Neural progenitor cell (in vitro differentiated cells): ENCODE data around the gene RBM47. TPM values are rescaled to one million over a fixed set of nuclear protein-coding genes. Genes with fewer than 3 reads are reported as not detected.

Source experiments
- DNase-seq: peaks from one replicate; pipeline ENCODE4 v3.0.0-alpha.2; 2016; ENCODE audit warnings: low spot score
- H2AFZ ChIP-seq: fragments of 200-600 bp; sonication (generic); replicated peaks from 2 replicates; pipeline ENCODE4 v1.6.1; 2016; ENCODE audit warnings: antibody characterized with exemption
- H3F3A ChIP-seq: fragments of 200-600 bp; sonication (generic); 2 replicates; pipeline ENCODE4 v1.6.1; 2016; ENCODE audit warnings: antibody characterized with exemption, low read depth
- H3K27ac ChIP-seq: fragments of 200-600 bp; sonication (generic); 2 replicates; pipeline ENCODE4 v1.5.1; 2016; ENCODE audit warnings: mild to moderate bottlenecking
- H3K27me3 ChIP-seq: fragments of 200-600 bp; sonication (generic); 2 replicates; pipeline ENCODE4 v1.6.1; 2016; ENCODE audit warnings: mild to moderate bottlenecking, moderate library complexity
- H3K36me3 ChIP-seq: fragments of 200-600 bp; sonication (generic); 2 replicates; pipeline ENCODE4 v1.5.1; 2016
- H3K4me1 ChIP-seq: fragments of 200-600 bp; sonication (generic); 2 replicates; pipeline ENCODE4 v1.6.1; 2016; ENCODE audit warnings: mixed run types
- H3K4me2 ChIP-seq: fragments of 200-600 bp; sonication (generic); 2 replicates; pipeline ENCODE4 v1.6.1; 2016
- H3K4me3 ChIP-seq: fragments of 200-600 bp; sonication (generic); 2 replicates; pipeline ENCODE4 v1.5.1; 2016
- H3K79me2 ChIP-seq: fragments of 200-600 bp; sonication (generic); 2 replicates; pipeline ENCODE4 v1.6.1; 2016; ENCODE audit warnings: low read depth
- H3K9ac ChIP-seq: fragments of 200-600 bp; sonication (generic); 2 replicates; pipeline ENCODE4 v1.6.1; 2016
- H3K9me3 ChIP-seq: fragments of 200-600 bp; sonication (generic); 2 replicates; pipeline ENCODE4 v1.5.1; 2016; ENCODE audit warnings: low read depth
- H4K20me1 ChIP-seq: fragments of 200-600 bp; sonication (generic); 2 replicates; pipeline ENCODE4 v1.6.1; 2016; ENCODE audit warnings: low read depth
- H3K27ac Mint-ChIP-seq: 3 replicates; pipeline ENCODE4 v1.8.0; 2021; ENCODE audit warnings: mixed read lengths
- H3K27me3 Mint-ChIP-seq: 2 replicates; pipeline ENCODE4 v1.8.0; 2022; ENCODE audit warnings: low read depth, mild to moderate bottlenecking, inconsistent platforms, moderate library complexity, mixed read lengths; ENCODE audit not compliant: insufficient read depth
- H3K36me3 Mint-ChIP-seq: 3 replicates; pipeline ENCODE4 v1.8.0; 2021; ENCODE audit warnings: mixed read lengths
- H3K4me1 Mint-ChIP-seq: 3 replicates; pipeline ENCODE4 v1.8.0; 2021; ENCODE audit warnings: mixed read lengths
- H3K4me3 Mint-ChIP-seq: 3 replicates; pipeline ENCODE4 v1.8.0; 2021; ENCODE audit warnings: mild to moderate bottlenecking, moderate library complexity, mixed read lengths
- H3K9me3 Mint-ChIP-seq: 3 replicates; pipeline ENCODE4 v1.8.0; 2020; ENCODE audit warnings: mixed read lengths
- EZH2 ChIP-seq: fragments of 200-600 bp; sonication (generic); IDR thresholded peaks from 2 replicates; pipeline ENCODE4 v1.6.1; 2017; ENCODE audit warnings: antibody characterized with exemption, mild to moderate bottlenecking, moderate library complexity
- EZH2phosphoT487 ChIP-seq: fragments of 200-600 bp; sonication (generic); IDR thresholded peaks from 2 replicates; pipeline ENCODE4 v1.6.1; 2017; ENCODE audit warnings: antibody characterized with exemption
- total RNA-seq: library from RNA; depleted of rRNA; stranded (reverse); fragments of >200 nt; gene quantifications from 2 replicates; pipeline ENCODE4 v1.2.3, GENCODE V29; 2015; ENCODE audit warnings: low replicate concordance
- TF ChIP-seq, protein P1 (sequence below): fragments of 200-600 bp; sonication (generic); IDR thresholded peaks from 2 replicates; pipeline ENCODE4 v1.5.1; 2017; ENCODE audit warnings: antibody characterized with exemption, mild to moderate bottlenecking

The RBM47 gene
- total RNA-seq, 1 donor from 2014 or later: 2.9 TPM

GRCh38 chr4:40570348-40571077 is 59.2 kb downstream of the RBM47 start:
- no peak overlapping the region for H2AFZ ChIP-seq
- no peak overlapping the region for H3K4me3 Mint-ChIP-seq
- no peaks in the 10 kb centered on the region for H3K9me3 ChIP-seq
- no peaks in the 10 kb centered on the region for H3K9me3 Mint-ChIP-seq
- H3K27ac ChIP-seq: no peak overlapping the region
- no peaks in the 10 kb centered on the region for H3K36me3 ChIP-seq
- H3K27me3 Mint-ChIP-seq: peaks cover 3% of the 10 kb centered on the region
- H3K4me1 ChIP-seq: no peaks in the 10 kb centered on the region
- H3K79me2 ChIP-seq: no peaks in the 10 kb centered on the region
- no peak overlapping the region for H3K27ac Mint-ChIP-seq
- no peak overlapping the region for H3K4me2 ChIP-seq
- no peak overlapping the region for H3K9ac ChIP-seq
- H4K20me1 ChIP-seq: no peaks in the 10 kb centered on the region
- TF ChIP-seq EZH2: no peak
- TF ChIP-seq, protein P1, sequence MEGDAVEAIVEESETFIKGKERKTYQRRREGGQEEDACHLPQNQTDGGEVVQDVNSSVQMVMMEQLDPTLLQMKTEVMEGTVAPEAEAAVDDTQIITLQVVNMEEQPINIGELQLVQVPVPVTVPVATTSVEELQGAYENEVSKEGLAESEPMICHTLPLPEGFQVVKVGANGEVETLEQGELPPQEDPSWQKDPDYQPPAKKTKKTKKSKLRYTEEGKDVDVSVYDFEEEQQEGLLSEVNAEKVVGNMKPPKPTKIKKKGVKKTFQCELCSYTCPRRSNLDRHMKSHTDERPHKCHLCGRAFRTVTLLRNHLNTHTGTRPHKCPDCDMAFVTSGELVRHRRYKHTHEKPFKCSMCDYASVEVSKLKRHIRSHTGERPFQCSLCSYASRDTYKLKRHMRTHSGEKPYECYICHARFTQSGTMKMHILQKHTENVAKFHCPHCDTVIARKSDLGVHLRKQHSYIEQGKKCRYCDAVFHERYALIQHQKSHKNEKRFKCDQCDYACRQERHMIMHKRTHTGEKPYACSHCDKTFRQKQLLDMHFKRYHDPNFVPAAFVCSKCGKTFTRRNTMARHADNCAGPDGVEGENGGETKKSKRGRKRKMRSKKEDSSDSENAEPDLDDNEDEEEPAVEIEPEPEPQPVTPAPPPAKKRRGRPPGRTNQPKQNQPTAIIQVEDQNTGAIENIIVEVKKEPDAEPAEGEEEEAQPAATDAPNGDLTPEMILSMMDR: no peak
- no peak for TF ChIP-seq EZH2phosphoT487
- H3K36me3 Mint-ChIP-seq: no peaks in the 10 kb centered on the region
- no peaks in the 10 kb centered on the region for H3K27me3 ChIP-seq
- no peaks in the 10 kb centered on the region for H3F3A ChIP-seq
- peaks cover under 1% of the 10 kb centered on the region for H3K4me1 Mint-ChIP-seq
- DNase-seq: no peak
- H3K4me3 ChIP-seq: no peak overlapping the region

GRCh38 chr4:40564815-40565483 is 64.7 kb downstream of the RBM47 start:
- TF ChIP-seq EZH2: no peak
- TF ChIP-seq EZH2phosphoT487: no peak
- TF ChIP-seq, protein P1: no peak
- Histone ChIP-seq H3K36me3 (no peaks in the 10 kb centered on the region), H3K27me3 (no peaks in the 10 kb centered on the region), H3K9me3 (no peaks in the 10 kb centered on the region), H2AFZ (no peak overlapping the region), H3K9ac (no peak overlapping the region), H3K4me1 (no peaks in the 10 kb centered on the region), H3K79me2 (no peaks in the 10 kb centered on the region), H4K20me1 (no peaks in the 10 kb centered on the region), H3K4me3 (no peak overlapping the region), H3F3A (peaks cover 3% of the 10 kb centered on the region), H3K4me2 (no peak overlapping the region), H3K27ac (no peak overlapping the region)
- peaks cover 9% of the 10 kb centered on the region for H3K27me3 Mint-ChIP-seq
- H3K4me1 Mint-ChIP-seq: peaks cover 20% of the 10 kb centered on the region
- no peaks in the 10 kb centered on the region for H3K36me3 Mint-ChIP-seq
- H3K4me3 Mint-ChIP-seq: no peak overlapping the region
- no peaks in the 10 kb centered on the region for H3K9me3 Mint-ChIP-seq
- DNase-seq: no peak
- H3K27ac Mint-ChIP-seq: no peak overlapping the region

DNA sequence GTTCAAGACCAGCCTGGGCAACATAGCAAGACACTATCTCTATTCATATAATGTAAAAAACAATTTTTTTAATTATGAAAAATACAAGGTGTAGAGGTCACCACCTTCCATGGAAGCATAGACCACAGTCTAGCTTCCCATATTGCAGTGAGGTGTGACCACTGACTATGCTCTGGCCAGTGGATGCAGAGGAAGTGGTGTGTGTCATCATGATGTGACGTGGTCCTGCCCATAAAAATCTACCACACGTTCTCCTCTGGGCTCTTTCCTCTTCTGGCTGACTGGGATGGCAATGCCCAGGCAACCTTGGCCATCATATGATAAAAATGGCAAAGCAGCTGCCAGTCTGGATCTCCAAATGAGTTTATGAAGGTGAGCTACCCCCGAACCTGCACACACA is 65.7 kb downstream of the RBM47 start:
- Histone ChIP-seq H3K4me3 (no peak overlapping the region), H2AFZ (no peak overlapping the region), H4K20me1 (no peaks in the 10 kb centered on the region), H3K36me3 (no peaks in the 10 kb centered on the region), H3K27ac (no peak overlapping the region), H3K4me1 (no peaks in the 10 kb centered on the region), H3K9ac (no peak overlapping the region), H3K4me2 (no peak overlapping the region), H3K79me2 (no peaks in the 10 kb centered on the region), H3K9me3 (no peaks in the 10 kb centered on the region), H3K27me3 (no peaks in the 10 kb centered on the region), H3F3A (peaks cover 4% of the 10 kb centered on the region)
- peaks cover 21% of the 10 kb centered on the region for H3K4me1 Mint-ChIP-seq
- no peak for DNase-seq
- no peak overlapping the region for H3K4me3 Mint-ChIP-seq
- H3K9me3 Mint-ChIP-seq: no peaks in the 10 kb centered on the region
- no peak overlapping the region for H3K27ac Mint-ChIP-seq
- H3K36me3 Mint-ChIP-seq: no peaks in the 10 kb centered on the region
- no peak for TF ChIP-seq EZH2
- TF ChIP-seq EZH2phosphoT487: no peak
- TF ChIP-seq, protein P1: no peak
- H3K27me3 Mint-ChIP-seq: peaks cover 10% of the 10 kb centered on the region
